Suprapubic skin (tissue), 4 donors: ENCODE measurements around the gene C3orf38. TPM values are rescaled to one million over a fixed set of nuclear protein-coding genes. Genes with fewer than 3 reads are reported as not detected.

ENCODE experiments used
- DNase-seq, 2 donors: peaks; one replicate each; pipeline ENCODE4 v3.0.0-alpha.2; 2019; ENCODE audit warnings: low spot score in 2 of 2
- H3K27ac ChIP-seq: fragments of 200-600 bp; sonication (generic); one replicate; pipeline ENCODE4 v1.5.1; 2019
- H3K27me3 ChIP-seq: fragments of 200-600 bp; sonication (generic); one replicate; pipeline ENCODE4 v1.5.1; 2019
- H3K36me3 ChIP-seq: fragments of 200-600 bp; sonication (generic); one replicate; pipeline ENCODE4 v1.5.1; 2019
- H3K4me1 ChIP-seq: fragments of 200-600 bp; sonication (generic); one replicate; pipeline ENCODE4 v1.5.1; 2019
- H3K4me3 ChIP-seq: fragments of 200-600 bp; sonication (generic); one replicate; pipeline ENCODE4 v1.5.1; 2019; ENCODE audit warnings: mild to moderate bottlenecking
- H3K9me3 ChIP-seq: fragments of 200-600 bp; sonication (generic); one replicate; pipeline ENCODE4 v1.5.1; 2019
- CTCF ChIP-seq, 2 donors: fragments of 200-600 bp in 1 of 2; fragments of 450-650 bp in 1 of 2; sonication (generic) in 1 of 2; IDR thresholded peaks; one replicate each; pipeline ENCODE4 v1.5.1; 2016 to 2019; ENCODE audit warnings: antibody characterized with exemption in 2 of 2, mild to moderate bottlenecking in 1 of 2, moderate library complexity in 1 of 2
- EP300 ChIP-seq: sonication (generic); formaldehyde crosslinking; IDR thresholded peaks from one replicate; pipeline ENCODE4 v1.6.1; 2017; ENCODE audit warnings: antibody characterized with exemption
- POLR2A ChIP-seq, 2 donors: fragments of 450-650 bp; IDR thresholded peaks; one replicate each; pipeline ENCODE4 v1.6.1; 2017; ENCODE audit warnings: antibody characterized with exemption in 2 of 2, mild to moderate bottlenecking in 2 of 2, moderate library complexity in 2 of 2
- POLR2AphosphoS5 ChIP-seq, 3 donors: sonication (generic); formaldehyde crosslinking; IDR thresholded peaks; one replicate each; pipeline ENCODE4 v1.6.1; 2017; ENCODE audit warnings: antibody characterized with exemption in 3 of 3
- WGBS: methylation state at CpG from one replicate; pipeline ENCODE4 v1.1.5; 2018; 5-methylcytosine and 5-hydroxymethylcytosine counted together
- total RNA-seq, 4 donors: library from RNA; depleted of rRNA; stranded (reverse); fragments of >200 nt; gene quantifications; one replicate each; pipeline ENCODE4 v1.1.0, GENCODE V29; 2016

Gene C3orf38
- total RNA-seq, 4 donors from 2014 or later: 14.1 to 30.8 (median 18.4) TPM

DNA sequence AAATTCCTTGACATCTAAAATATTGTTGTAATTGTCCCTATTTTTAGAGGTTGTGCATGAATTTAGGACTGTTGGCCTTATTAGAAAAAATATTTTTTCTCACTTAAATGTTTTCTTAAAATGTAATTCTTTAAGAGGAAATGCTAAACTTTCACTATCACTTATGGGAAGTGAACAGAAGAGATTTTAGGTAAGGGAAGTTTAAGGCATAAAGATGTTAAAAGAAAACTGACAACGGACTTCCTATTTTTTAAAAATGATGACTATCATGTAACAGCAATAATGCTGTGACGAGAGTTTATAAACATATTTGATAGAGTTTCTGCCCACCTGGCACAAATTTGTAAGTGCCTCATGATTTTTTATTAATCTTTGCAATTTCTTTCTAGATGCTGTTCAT lies 3.1 kb downstream of the C3orf38 start:
- peaks cover 35% of the 10 kb centered on the region for H3K4me1 ChIP-seq
- TF ChIP-seq CTCF (IDR thresholded peaks at IDR 0.05) (no peak), EP300 (no peak), POLR2A (IDR thresholded peaks at IDR 0.05) (no peak), POLR2AphosphoS5 (IDR thresholded peaks at IDR 0.05) (no peak)
- WGBS: 82% methylated on average over 2 of the region's 2 CpGs

GRCh38 chr3:88166419-88166971 lies 16.7 kb downstream of the C3orf38 start:
- Histone ChIP-seq H3K27ac (no peak overlapping the region), H3K9me3 (no peaks in the 10 kb centered on the region), H3K27me3 (no peaks in the 10 kb centered on the region), H3K4me3 (no peak overlapping the region), H3K4me1 (no peaks in the 10 kb centered on the region), H3K36me3 (peaks cover under 1% of the 10 kb centered on the region)
- TF ChIP-seq POLR2A (IDR thresholded peaks at IDR 0.05) (no peak), CTCF (IDR thresholded peaks at IDR 0.05) (no peak), POLR2AphosphoS5 (IDR thresholded peaks at IDR 0.05) (no peak), EP300 (no peak)
- 98% methylated on average over 2 of the region's 2 CpGs for WGBS
- DNase-seq: no peak

More for the DNA sequence above, 3.1 kb downstream of the C3orf38 start:
- no peaks in the 10 kb centered on the region for H3K9me3 ChIP-seq
- DNase-seq: no peak
- H3K36me3 ChIP-seq: peaks cover 43% of the 10 kb centered on the region
- H3K27me3 ChIP-seq: no peaks in the 10 kb centered on the region
- no peak overlapping the region for H3K27ac ChIP-seq
- no peak overlapping the region for H3K4me3 ChIP-seq

DNA sequence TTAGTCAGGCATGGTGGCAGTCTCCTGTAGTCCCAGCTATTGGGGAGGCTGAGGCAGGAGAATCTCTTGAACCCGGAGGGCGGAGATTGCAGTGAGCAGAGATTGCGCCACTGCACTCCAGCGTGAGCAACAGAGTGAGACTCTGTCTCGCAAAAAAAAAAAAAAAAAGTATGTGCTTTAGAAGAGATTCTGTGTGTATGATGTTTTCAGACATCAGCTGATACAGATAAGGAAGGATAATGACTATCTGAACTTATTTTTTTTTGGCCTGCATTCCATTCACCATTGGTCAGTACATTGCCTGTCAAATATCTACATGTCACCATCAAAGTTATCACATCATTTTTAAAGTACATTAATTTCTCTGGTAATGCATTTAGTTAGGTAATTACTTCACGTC lies 17.4 kb downstream of the C3orf38 start:
- H3K27ac ChIP-seq: no peak overlapping the region
- no peaks in the 10 kb centered on the region for H3K27me3 ChIP-seq
- H3K36me3 ChIP-seq: no peaks in the 10 kb centered on the region
- 92% methylated on average over 6 of the region's 6 CpGs for WGBS
- no peaks in the 10 kb centered on the region for H3K9me3 ChIP-seq
- H3K4me1 ChIP-seq: no peaks in the 10 kb centered on the region
- no peak overlapping the region for H3K4me3 ChIP-seq
- DNase-seq: no peak
- TF ChIP-seq POLR2A (IDR thresholded peaks at IDR 0.05) (no peak), CTCF (IDR thresholded peaks at IDR 0.05) (no peak), POLR2AphosphoS5 (IDR thresholded peaks at IDR 0.05) (no peak), EP300 (no peak)

DNA sequence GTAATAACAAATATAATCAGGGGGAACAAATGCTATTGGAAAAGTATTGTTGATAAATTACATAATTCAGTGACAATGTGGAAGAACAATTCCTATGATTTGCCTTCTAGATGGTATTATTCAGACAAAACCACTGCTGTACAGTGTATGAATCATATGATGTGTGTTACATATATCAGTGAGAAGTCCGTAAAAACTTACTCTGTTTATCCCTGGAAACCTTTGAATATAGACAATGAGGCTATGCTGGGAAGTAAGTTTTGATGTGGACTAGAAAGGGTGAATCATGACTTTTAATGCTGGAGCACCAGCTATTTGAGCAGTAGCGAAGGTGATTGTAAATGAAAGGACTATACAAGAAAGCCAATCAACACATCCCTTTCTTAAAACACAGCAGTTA lies 17.9 kb downstream of the C3orf38 start:
- DNase-seq: no peak
- H3K27ac ChIP-seq: no peak overlapping the region
- H3K9me3 ChIP-seq: no peaks in the 10 kb centered on the region
- no peaks in the 10 kb centered on the region for H3K4me1 ChIP-seq
- H3K27me3 ChIP-seq: no peaks in the 10 kb centered on the region
- no peaks in the 10 kb centered on the region for H3K36me3 ChIP-seq
- WGBS: 91% methylated on average over 2 of the region's 2 CpGs
- H3K4me3 ChIP-seq: no peak overlapping the region
- TF ChIP-seq POLR2AphosphoS5 (IDR thresholded peaks at IDR 0.05) (no peak), EP300 (no peak), CTCF (IDR thresholded peaks at IDR 0.05) (no peak), POLR2A (IDR thresholded peaks at IDR 0.05) (no peak)

- H3K4me3 ChIP-seq: no peak overlapping the region
- TF ChIP-seq POLR2A (IDR thresholded peaks at IDR 0.05) (no peak), EP300 (no peak), POLR2AphosphoS5 (IDR thresholded peaks at IDR 0.05) (no peak), CTCF (IDR thresholded peaks at IDR 0.05) (no peak)
- no peaks in the 10 kb centered on the region for H3K36me3 ChIP-seq
- 86% methylated on average over 5 of the region's 5 CpGs for WGBS
- no peaks in the 10 kb centered on the region for H3K27me3 ChIP-seq
- no peaks in the 10 kb centered on the region for H3K9me3 ChIP-seq
- H3K4me1 ChIP-seq: no peaks in the 10 kb centered on the region
- no peak overlapping the region for H3K27ac ChIP-seq
- no peak for DNase-seq
Observed at GRCh38 chr3:88168171-88168570, 18.4 kb downstream of the C3orf38 start.
